Ascending aorta (tissue), 2 donors: ENCODE data around the gene SIRT5. TPM values are rescaled to one million over a fixed set of nuclear protein-coding genes. Genes with fewer than 3 reads are reported as not detected.

Experiments used
- DNase-seq, 2 donors: peaks; one replicate each; pipeline ENCODE4 v3.0.0-alpha.2; 2019; ENCODE audit warnings: low spot score in 2 of 2
- H3K27ac ChIP-seq, 2 donors: fragments of 200-600 bp; sonication (generic); one replicate each; pipeline ENCODE4 v1.5.1; 2016 to 2017; ENCODE audit warnings: mild to moderate bottlenecking in 1 of 2
- H3K27me3 ChIP-seq: fragments of 200-600 bp; sonication (generic); one replicate; pipeline ENCODE4 v1.5.1; 2017
- H3K36me3 ChIP-seq, 2 donors: fragments of 200-600 bp; sonication (generic); one replicate each; pipeline ENCODE4 v1.5.1; 2016
- H3K4me1 ChIP-seq, 2 donors: fragments of 200-600 bp; sonication (generic); one replicate each; pipeline ENCODE4 v1.5.1; 2016 to 2017; ENCODE audit warnings: mild to moderate bottlenecking in 1 of 2
- H3K4me3 ChIP-seq, 2 donors: fragments of 200-600 bp; sonication (generic); one replicate each; pipeline ENCODE4 v1.5.1; 2016 to 2017; ENCODE audit warnings: mild to moderate bottlenecking in 1 of 2
- H3K9me3 ChIP-seq, 2 donors: fragments of 200-600 bp; sonication (generic); one replicate each; pipeline ENCODE4 v1.5.1; 2016
- CTCF ChIP-seq, 3 experiments: fragments of 200-600 bp in 2 of 3; fragments of 450-650 bp in 1 of 3; sonication (generic) in 2 of 3; IDR thresholded peaks; one replicate each; pipeline ENCODE4 v1.5.1; 2016 to 2019; ENCODE audit warnings: antibody characterized with exemption in 3 of 3, mild to moderate bottlenecking in 1 of 3, moderate library complexity in 1 of 3
- intact Hi-C: fragments of 100-400 bp; cut with DNase I; formaldehyde crosslinking; loops from one replicate; pipeline ENCODE4 v1.15.1; 2023
- total RNA-seq: library from RNA; depleted of rRNA; stranded (reverse); fragments of >200 nt; gene quantifications from one replicate; pipeline ENCODE4 v1.1.0, GENCODE V29; 2016

The SIRT5 gene
- total RNA-seq, 1 donor from 2014 or later, result 3.0 TPM

GRCh38 chr6:13576017-13576416, 1.6 kb downstream of the SIRT5 start:
- Histone ChIP-seq H3K4me1 (peaks cover 0 to 3% of the 10 kb centered on the region in 2 donors), H3K9me3 (no peaks in the 10 kb centered on the region), H3K27ac (no peak overlapping the region), H3K27me3 (no peaks in the 10 kb centered on the region), H3K36me3 (peaks cover 0 to 12% of the 10 kb centered on the region in 2 donors), H3K4me3 (no peak overlapping the region)
- DNase-seq, result no peak
- no peak for TF ChIP-seq CTCF (IDR thresholded peaks at IDR 0.05)
- intact Hi-C loops, result no loop called here

- intact Hi-C loops, result no loop called here
- Histone ChIP-seq H3K36me3 (peaks cover 4 to 21% of the 10 kb centered on the region in 2 donors), H3K27ac (no peak overlapping the region), H3K4me1 (peaks cover 0 to 3% of the 10 kb centered on the region in 2 donors), H3K27me3 (no peaks in the 10 kb centered on the region), H3K9me3 (no peaks in the 10 kb centered on the region), H3K4me3 (no peak overlapping the region)
- TF ChIP-seq CTCF (IDR thresholded peaks at IDR 0.05), result no peak
- no peak for DNase-seq
Measured at GRCh38 chr6:13577926-13578325, 3.5 kb downstream of the SIRT5 start.

GRCh38 chr6:13579911-13580310, 5.5 kb downstream of the SIRT5 start:
- no peak for TF ChIP-seq CTCF (IDR thresholded peaks at IDR 0.05)
- Histone ChIP-seq H3K4me3 (no peak overlapping the region), H3K36me3 (peaks cover 6 to 32% of the 10 kb centered on the region in 2 donors), H3K27me3 (no peaks in the 10 kb centered on the region), H3K9me3 (no peaks in the 10 kb centered on the region), H3K27ac (no peak overlapping the region), H3K4me1 (no peaks in the 10 kb centered on the region)
- no peak for DNase-seq
- intact Hi-C loops, result no loop called here

GRCh38 chr6:13581700-13582229, 7.4 kb downstream of the SIRT5 start:
- intact Hi-C loops, result no loop called here
- Histone ChIP-seq H3K9me3 (no peaks in the 10 kb centered on the region), H3K4me3 (no peak overlapping the region), H3K36me3 (peaks cover 8 to 40% of the 10 kb centered on the region in 2 donors), H3K27ac (no peak overlapping the region), H3K4me1 (no peaks in the 10 kb centered on the region), H3K27me3 (no peaks in the 10 kb centered on the region)
- no peak for TF ChIP-seq CTCF (IDR thresholded peaks at IDR 0.05)
- no peak for DNase-seq

GRCh38 chr6:13586603-13587542, 12.5 kb downstream of the SIRT5 start:
- Histone ChIP-seq H3K4me3 (no peak overlapping the region), H3K9me3 (no peaks in the 10 kb centered on the region), H3K27me3 (no peaks in the 10 kb centered on the region), H3K36me3 (peaks cover 26 to 44% of the 10 kb centered on the region in 2 donors), H3K4me1 (no peaks in the 10 kb centered on the region), H3K27ac (no peak overlapping the region)
- no peak for TF ChIP-seq CTCF (IDR thresholded peaks at IDR 0.05)
- no peak for DNase-seq
- intact Hi-C loops, result no loop called here
